Measurements from ENCODE around the gene EBF4.
"Not testable (repeated sequence)": the region's sequence is repeated elsewhere in the genome, so short reads cannot be mapped to it uniquely, and the experiment has no call there.

The EBF4 gene

GRCh38 chr20:2798095-2798805 lies 105.7 kb downstream of the EBF4 start:
- DNase-seq = no peak

DNA sequence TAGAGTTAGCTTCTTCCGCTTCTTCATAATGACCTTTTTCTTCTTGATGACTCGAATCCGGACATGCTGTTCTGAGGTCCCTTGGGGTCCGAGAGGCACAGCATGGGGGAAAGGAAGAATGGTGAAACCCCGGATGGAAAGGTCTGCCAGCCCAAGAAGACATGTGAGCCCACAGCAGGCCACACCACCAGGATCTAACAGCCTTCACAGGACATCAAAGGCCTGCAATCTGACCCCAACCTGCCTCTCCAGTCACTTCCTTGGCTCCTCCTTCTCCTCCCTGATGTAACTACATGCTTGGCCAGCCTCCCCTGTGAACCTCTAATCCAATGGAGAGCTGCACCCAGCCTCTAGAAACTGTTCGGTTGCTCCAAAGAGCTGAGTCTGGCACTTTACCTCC lies 106.2 kb downstream of the EBF4 start:
- DNase-seq = no peak

DNA sequence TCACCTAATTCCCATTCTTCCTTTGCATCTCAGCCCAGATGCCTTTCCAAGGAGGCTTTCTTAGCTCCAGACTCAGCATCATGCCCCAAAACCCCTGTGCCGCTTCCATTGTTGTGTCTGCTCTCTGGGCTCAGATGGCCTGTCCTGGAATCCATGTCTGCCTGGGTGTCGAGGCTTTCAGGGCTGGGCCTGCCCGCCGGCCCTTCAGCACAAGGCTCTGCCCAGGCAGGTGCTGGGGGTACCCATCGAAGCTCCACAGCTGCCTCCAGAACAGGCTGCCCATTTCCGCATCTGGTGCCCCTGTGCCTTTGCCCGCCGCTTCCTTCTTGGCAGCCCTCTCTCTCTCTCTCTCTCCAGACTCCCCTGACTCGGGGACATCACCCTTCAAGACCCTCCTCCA lies 106.7 kb downstream of the EBF4 start:
- no peak for DNase-seq

- DNase-seq = no peak
Measured at GRCh38 chr20:2799688-2800520, 107.3 kb downstream of the EBF4 start.

GRCh38 chr20:2800521-2801285 lies 108.1 kb downstream of the EBF4 start, which contains the start of gene CPXM1:
Gene CPXM1 (minus strand): TSS chr20:2800627. CDS start chr20:2800572, 55 bp downstream.
- DNase-seq = peak; percentile 45

DNA sequence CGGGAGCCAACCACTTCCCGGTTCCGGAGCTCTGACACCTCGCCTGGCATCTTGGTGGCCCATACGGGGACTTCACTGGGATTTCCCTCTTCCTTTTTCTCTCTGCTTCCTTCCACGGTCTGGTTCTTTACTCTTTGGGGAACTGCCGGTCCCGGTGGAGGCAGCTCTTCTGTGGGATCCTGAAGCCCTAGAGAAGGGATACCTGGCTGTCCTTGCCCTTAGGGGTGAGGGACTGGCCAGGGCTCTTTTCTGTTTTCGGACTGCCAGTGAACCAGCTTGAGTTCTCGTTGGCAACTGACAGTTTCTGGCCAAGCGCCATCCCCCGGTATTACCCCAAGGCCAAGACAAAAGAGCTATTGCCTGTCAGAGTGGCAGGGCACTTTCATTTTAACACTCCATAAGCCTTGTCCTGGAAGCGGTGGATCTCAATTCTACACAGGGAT lies 108.7 kb downstream of the EBF4 start:
- peak; percentile 16 for DNase-seq

DNA sequence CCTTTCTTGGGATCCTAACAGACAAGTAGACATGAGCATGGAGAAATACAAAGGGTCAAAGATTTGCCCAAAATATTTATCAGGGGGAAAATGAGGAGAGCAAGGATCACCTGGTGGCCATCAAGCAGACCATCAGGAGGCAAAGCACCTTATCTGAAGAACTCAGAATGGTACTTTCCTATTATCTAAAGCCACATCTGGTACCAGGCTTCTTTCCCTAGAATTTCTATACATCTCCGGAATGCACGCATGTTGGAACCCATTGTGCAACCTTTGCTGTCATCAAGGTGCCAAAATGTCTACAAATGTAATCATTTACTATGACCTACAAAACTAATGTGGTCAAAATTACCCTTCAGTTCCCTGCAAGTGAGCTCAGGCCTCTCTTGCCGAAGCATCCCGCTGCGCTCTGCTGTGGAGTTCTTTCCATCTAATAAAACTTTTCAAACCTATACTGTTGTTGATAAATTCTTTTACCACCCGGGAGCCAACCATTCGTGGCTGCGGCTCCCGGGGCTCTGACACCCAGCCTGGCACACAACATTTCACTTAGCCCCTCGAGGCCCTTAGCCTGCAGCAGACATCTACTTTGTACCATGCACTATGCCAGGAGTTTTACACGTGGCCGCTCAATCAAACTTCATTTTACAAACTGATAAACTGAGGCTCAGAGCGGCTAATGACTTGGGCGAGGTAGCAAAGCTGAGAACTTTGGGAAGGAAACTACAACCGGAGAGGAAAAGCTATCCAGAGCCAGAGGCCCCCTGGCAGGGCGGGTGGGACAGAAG lies 111.7 kb downstream of the EBF4 start:
- no peak for DNase-seq

DNA sequence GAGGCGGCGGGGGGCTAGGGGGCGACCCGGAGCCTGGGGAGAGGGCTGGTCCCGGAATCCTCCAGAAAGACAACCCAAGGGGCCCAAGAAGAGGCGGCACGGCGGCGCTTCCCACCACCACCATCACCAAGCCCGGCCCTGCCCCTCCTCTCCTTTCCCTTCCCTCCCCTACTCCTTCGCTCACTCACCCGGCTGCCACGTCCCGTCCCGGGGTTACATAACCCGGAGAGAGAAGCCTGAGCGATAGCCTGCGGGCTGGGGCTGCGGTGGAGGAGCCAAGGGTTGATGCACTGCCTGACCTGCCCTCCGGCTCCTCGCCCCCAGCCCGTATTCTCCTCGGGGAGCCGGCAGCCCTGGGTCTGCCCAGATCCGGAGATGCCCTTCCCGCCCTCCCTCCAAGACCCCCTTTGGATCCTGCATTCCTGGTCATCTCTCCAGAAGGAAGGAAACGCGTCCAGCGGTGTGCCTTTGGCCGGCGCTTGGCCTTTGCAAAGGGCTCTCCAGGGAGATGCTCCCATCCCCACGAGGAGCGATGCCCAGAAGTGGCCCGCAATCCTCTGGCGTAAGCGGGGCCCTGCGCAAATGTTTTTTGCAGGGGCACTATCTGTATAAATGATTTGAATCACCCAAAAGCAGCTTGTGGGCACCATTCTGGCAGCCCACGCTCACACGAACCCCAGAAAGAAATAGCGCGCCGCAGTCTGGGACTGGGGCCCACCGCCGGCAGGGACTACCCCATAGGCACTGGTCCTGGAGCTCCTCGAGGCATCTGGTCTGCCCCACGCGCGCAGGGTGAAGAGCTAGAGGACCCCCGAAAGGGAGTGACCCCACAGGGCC lies 112.5 kb downstream of the EBF4 start:
- DNase-seq = no peak

DNA sequence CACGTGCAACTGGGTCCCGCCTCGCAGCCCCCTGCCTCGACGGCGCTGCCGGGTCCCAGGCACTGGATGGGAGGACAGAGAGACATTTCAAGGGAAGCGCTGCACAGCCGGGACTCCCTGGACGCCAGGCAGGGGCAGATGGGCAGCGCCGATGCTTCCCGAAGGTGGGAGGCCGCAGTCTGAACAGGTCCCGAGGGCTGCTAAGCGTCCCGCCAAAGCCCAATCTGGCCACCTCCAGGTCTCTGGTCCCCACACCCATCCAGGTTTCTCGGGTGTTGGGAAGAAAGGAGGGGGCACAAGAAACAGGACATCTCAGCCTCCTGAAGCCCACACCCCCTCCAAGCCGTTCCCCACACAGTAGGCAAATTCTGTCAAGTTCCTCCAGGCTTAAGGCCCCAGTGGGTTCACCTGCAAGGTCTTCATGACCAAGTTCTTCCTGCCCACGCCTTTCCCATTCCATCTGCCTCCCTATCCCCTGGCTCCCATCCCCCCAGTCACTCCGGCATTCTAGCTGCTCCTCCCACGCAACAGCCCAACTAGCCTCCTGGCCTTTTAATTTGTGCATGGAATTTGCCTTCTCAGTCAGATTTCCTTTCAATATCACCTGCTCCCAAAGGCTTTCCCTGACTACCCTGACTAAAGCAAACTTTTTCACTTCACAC lies 113.2 kb downstream of the EBF4 start:
- no peak for DNase-seq

DNA sequence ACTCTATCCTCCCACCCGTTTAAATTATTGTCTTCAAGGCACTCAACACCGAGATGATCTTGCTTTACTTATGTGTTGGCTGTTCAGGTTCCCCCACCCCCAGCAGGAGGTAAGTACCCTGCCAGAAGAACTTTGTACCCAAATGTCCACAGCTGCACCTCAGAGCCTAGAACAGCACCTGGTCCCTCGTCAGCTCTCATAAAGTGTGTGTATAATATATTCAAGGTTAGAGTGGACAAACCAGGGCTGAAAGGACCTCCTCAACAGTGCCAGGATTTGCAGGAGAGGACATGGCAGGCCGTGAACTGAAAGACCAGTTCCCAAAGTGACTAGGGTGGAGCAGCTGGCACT lies 113.7 kb downstream of the EBF4 start:
- DNase-seq = no peak

DNA sequence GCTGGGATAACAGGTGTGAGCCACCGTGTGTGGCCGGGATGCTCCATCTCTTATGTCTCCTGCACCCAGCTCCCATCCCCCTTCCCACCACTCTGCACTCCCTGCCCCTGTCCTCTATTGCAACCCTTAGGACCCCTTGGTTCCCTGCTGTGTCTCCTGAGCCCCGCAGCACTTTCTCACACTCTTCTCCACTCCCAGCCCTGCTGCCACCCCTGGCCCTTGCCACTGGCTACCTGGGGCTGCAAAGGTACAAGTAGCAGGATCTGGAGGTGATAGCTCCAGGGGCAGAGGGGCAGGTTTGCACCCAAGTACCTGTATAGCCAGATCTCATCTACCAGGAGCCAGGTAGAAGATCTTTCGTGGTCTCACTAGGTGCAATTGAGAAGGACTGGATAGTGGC lies 114.4 kb downstream of the EBF4 start:
- DNase-seq = no peak

- not testable (repeated sequence) for DNase-seq
Measured at GRCh38 chr20:2807929-2808328, 115.3 kb downstream of the EBF4 start.

- no peak for DNase-seq
Measured at GRCh38 chr20:2809690-2810089, 117.1 kb downstream of the EBF4 start.
